HCT116 (cell line): ENCODE data around the gene FAM98B. TPM values are rescaled to one million over a fixed set of nuclear protein-coding genes. Genes with fewer than 3 reads are reported as not detected.

ENCODE experiments used
- ATAC-seq: fragments of 200-7000 bp; cut with Tn5 transposase; 2 replicates; pipeline ENCODE4 v1.9.1; 2020; ENCODE audit warnings: mild to moderate bottlenecking, moderate library complexity
- BruUV-seq: library from RNA; stranded (reverse); fragments of 400-500 nt; replicated peaks from 2 replicates; lab custom pipeline; 2021; lab: Mats Ljungman, UMichigan
- CTCF ChIA-PET: fragments of 300-600 bp; sonication (Branson Sonifier 250); formaldehyde crosslinking; loops from one replicate; lab custom pipeline; 2021; ENCODE audit warnings: antibody characterized with exemption; lab: Charles Lee
- POLR2A ChIA-PET: fragments of 300-600, 350-600 bp; sonication (Branson Sonifier 250); formaldehyde crosslinking; loops from one replicate; lab custom pipeline; 2021; ENCODE audit warnings: antibody characterized with exemption; lab: Charles Lee
- RAD21 ChIA-PET, 2 experiments: fragments of 300-600 bp; sonication (Branson Sonifier 250); formaldehyde crosslinking; loops; one replicate each; lab custom pipeline; 2023; ENCODE audit warnings: low total read pairs in 2 of 2; ENCODE audit not compliant: uncharacterized antibody in 2 of 2, unreplicated experiment in 2 of 2, low non-redundant PET in 1 of 2; lab: Charles Lee
- DNase-seq: peaks from one replicate; pipeline ENCODE4 v3.0.0-alpha.2; 2010; ENCODE audit warnings: low read depth, low spot score
- H2AFZ ChIP-seq: fragments of 200-600 bp; shearing (Covaris generic), sonication (generic); 2 replicates; pipeline ENCODE4 v1.6.1; 2017; ENCODE audit warnings: low read depth, mixed run types, mixed read lengths, antibody characterized with exemption, low read length; ENCODE audit not compliant: poor library complexity, severe bottlenecking
- H3K27ac ChIP-seq: 2 replicates; pipeline ENCODE4 v1.5.1; 2012; ENCODE audit warnings: low read depth, low read length
- H3K27me3 ChIP-seq: fragments of 200-600 bp; sonication (generic); 2 replicates; pipeline ENCODE4 v1.6.1; 2016; ENCODE audit warnings: mixed run types, low read length, mixed read lengths; ENCODE audit not compliant: insufficient read depth
- H3K36me3 ChIP-seq, 2 experiments: fragments of 200-500 bp in 1 of 2; fragments of 200-600 bp in 1 of 2; sonication (Bioruptor generic) in 1 of 2; sonication (generic) in 1 of 2; 2 replicates each; pipeline versions ENCODE4 v1.5.1 to v1.6.1; 2014 to 2016; ENCODE audit warnings: low read length in 2 of 2, inconsistent platforms in 1 of 2, mixed read lengths in 1 of 2, mixed run types in 1 of 2; ENCODE audit not compliant: insufficient read depth in 2 of 2, control insufficient read depth in 1 of 2
- H3K4me1 ChIP-seq, 2 experiments: fragments of 200-600 bp in 1 of 2; sonication (generic) in 1 of 2; 2 replicates each; pipeline versions ENCODE4 v1.5.1 to v1.6.1; 2012 to 2017; ENCODE audit warnings: low read length in 2 of 2, inconsistent platforms in 1 of 2, mild to moderate bottlenecking in 1 of 2, mixed read lengths in 1 of 2, mixed run types in 1 of 2, moderate library complexity in 1 of 2; ENCODE audit not compliant: insufficient read depth in 2 of 2, control insufficient read depth in 1 of 2
- H3K4me2 ChIP-seq: fragments of 200-600 bp; sonication (generic); 2 replicates; pipeline ENCODE4 v1.6.1; 2017; ENCODE audit warnings: mixed run types, low read length, mixed read lengths
- H3K4me3 ChIP-seq, 2 experiments: fragments of 200-600 bp in 1 of 2; sonication (generic) in 1 of 2; replicated peaks in 1 of 2; 2 replicates each; pipeline ENCODE4 v1.5.1; 2011 to 2016; ENCODE audit warnings: low read length in 2 of 2, control low read depth in 1 of 2, low read depth in 1 of 2, mild to moderate bottlenecking in 1 of 2, mixed read lengths in 1 of 2, mixed run types in 1 of 2
- H3K79me2 ChIP-seq: fragments of 200-600 bp; sonication (generic); 2 replicates; pipeline ENCODE4 v1.6.1; 2017; ENCODE audit warnings: mild to moderate bottlenecking, mixed run types, low read length, moderate library complexity, mixed read lengths; ENCODE audit not compliant: insufficient read depth
- H3K9ac ChIP-seq: fragments of 200-600 bp; sonication (generic); 2 replicates; pipeline ENCODE4 v1.6.1; 2016; ENCODE audit warnings: low read length, mixed read lengths
- H3K9me2 ChIP-seq: fragments of 200-600 bp; sonication (generic), shearing (Covaris generic); 2 replicates; pipeline ENCODE4 v1.6.1; 2017; ENCODE audit warnings: mixed run types, mild to moderate bottlenecking, moderate library complexity; ENCODE audit not compliant: insufficient read depth
- H3K9me3 ChIP-seq, 2 experiments: fragments of 200-500 bp in 1 of 2; fragments of 200-600 bp in 1 of 2; sonication (Bioruptor generic) in 1 of 2; sonication (generic) in 1 of 2; 2 replicates each; pipeline ENCODE4 v1.6.1; 2014 to 2017; ENCODE audit warnings: low read length in 2 of 2, mixed read lengths in 2 of 2, inconsistent platforms in 1 of 2, low read depth in 1 of 2, mild to moderate bottlenecking in 1 of 2, mixed run types in 1 of 2, moderate library complexity in 1 of 2; ENCODE audit not compliant: control insufficient read depth in 1 of 2, insufficient read depth in 1 of 2
- H4K20me1 ChIP-seq: fragments of 200-600 bp; sonication (generic), shearing (Covaris generic); 2 replicates; pipeline ENCODE4 v1.6.1; 2017; ENCODE audit warnings: mixed run types, mild to moderate bottlenecking, moderate library complexity; ENCODE audit not compliant: insufficient read depth
- CBX3 ChIP-seq: IDR thresholded peaks from 2 replicates; pipeline ENCODE4 v1.6.1; 2012; ENCODE audit warnings: low read depth
- CEBPB ChIP-seq: IDR thresholded peaks from 2 replicates; pipeline ENCODE4 v1.6.1; 2012; ENCODE audit warnings: low read depth
- EGR1 ChIP-seq: IDR thresholded peaks from 2 replicates; pipeline ENCODE4 v1.6.1; 2012; ENCODE audit warnings: low read depth
- ELF1 ChIP-seq: IDR thresholded peaks from 2 replicates; pipeline ENCODE4 v1.6.1; 2012; ENCODE audit warnings: low read depth, borderline replicate concordance
- EZH2 ChIP-seq: fragments of 200-600 bp; sonication (generic); IDR thresholded peaks from 2 replicates; pipeline ENCODE4 v1.6.1; 2017; ENCODE audit warnings: antibody characterized with exemption, mixed run types
- EZH2phosphoT487 ChIP-seq: fragments of 200-600 bp; IDR thresholded peaks from 2 replicates; pipeline ENCODE4 v1.6.1; 2018; ENCODE audit warnings: antibody characterized with exemption, borderline replicate concordance
- JUND ChIP-seq: IDR thresholded peaks from 2 replicates; pipeline ENCODE4 v1.6.1; 2012
- POLR2A ChIP-seq: IDR thresholded peaks from 2 replicates; pipeline ENCODE4 v1.7.0; 2011; ENCODE audit warnings: borderline replicate concordance; ENCODE audit not compliant: insufficient read depth, insufficient read length; ENCODE audit errors: extremely low read depth
- POLR2AphosphoS5 ChIP-seq: IDR thresholded peaks from 2 replicates; pipeline ENCODE4 v1.6.1; 2011; ENCODE audit warnings: mild to moderate bottlenecking, low read depth, low read length, moderate library complexity
- RAD21 ChIP-seq: IDR thresholded peaks from 2 replicates; pipeline ENCODE4 v1.6.1; 2012; ENCODE audit warnings: low read depth, mild to moderate bottlenecking
- SP1 ChIP-seq: IDR thresholded peaks from 2 replicates; pipeline ENCODE4 v1.6.1; 2012; ENCODE audit warnings: low read depth
- SRF ChIP-seq: IDR thresholded peaks from 2 replicates; pipeline ENCODE4 v1.6.1; 2012; ENCODE audit warnings: low read depth
- TCF7L2 ChIP-seq: IDR thresholded peaks from 2 replicates; pipeline ENCODE4 v1.7.0; 2011; ENCODE audit warnings: borderline replicate concordance, inconsistent platforms; ENCODE audit not compliant: insufficient read depth, insufficient read length; ENCODE audit errors: extremely low read depth
- YY1 ChIP-seq: IDR thresholded peaks from 2 replicates; pipeline ENCODE4 v1.6.1; 2011; ENCODE audit warnings: low read length, low read depth, moderate library complexity, mild to moderate bottlenecking; ENCODE audit not compliant: insufficient replicate concordance; ENCODE audit errors: extremely low read depth
- ZFX ChIP-seq: fragments of 450-650 bp; IDR thresholded peaks from 2 replicates; pipeline ENCODE4 v1.6.1; 2017
- ZNF274 ChIP-seq: fragments of 200-500 bp; sonication (Bioruptor generic); IDR thresholded peaks from 2 replicates; pipeline ENCODE4 v1.6.1; 2014; ENCODE audit warnings: mild to moderate bottlenecking, low read depth, low read length, inconsistent platforms
- intact Hi-C: fragments of 100-400 bp; cut with micrococcal nuclease; formaldehyde crosslinking; loops from 2 replicates; pipeline ENCODE4 v1.10.0; 2022
- total RNA-seq: library from RNA; stranded (reverse); gene quantifications from one replicate; pipeline ENCODE4 v1.2.1, GENCODE V29; 2021; ENCODE audit not compliant: unreplicated experiment
- TF ChIP-seq, protein P1 (sequence below), 3 experiments: fragments of 200-600 bp in 1 of 3; sonication (generic) in 1 of 3; IDR thresholded peaks in 2 of 3; conservative IDR thresholded peaks in 1 of 3; 2 replicates each; pipeline ENCODE4 v1.5.1; 2012 to 2017; ENCODE audit warnings: low read depth in 2 of 3, low read length in 2 of 3, antibody characterized with exemption in 1 of 3, borderline replicate concordance in 1 of 3, control low read depth in 1 of 3, mild to moderate bottlenecking in 1 of 3, mixed read lengths in 1 of 3, mixed run types in 1 of 3, moderate library complexity in 1 of 3; ENCODE audit not compliant: insufficient read depth in 1 of 3
- TF ChIP-seq, protein P2 (sequence below): IDR thresholded peaks from 2 replicates; pipeline ENCODE4 v1.6.1; 2012
- TF ChIP-seq, protein P3 (sequence below): IDR thresholded peaks from 2 replicates; pipeline ENCODE4 v1.6.1; 2012
- TF ChIP-seq, protein P4 (sequence below): IDR thresholded peaks from 2 replicates; pipeline ENCODE4 v1.6.1; 2011; ENCODE audit warnings: mild to moderate bottlenecking, low read length, moderate library complexity; ENCODE audit not compliant: insufficient replicate concordance; ENCODE audit errors: extremely low read depth

Gene FAM98B
- total RNA-seq, 1 experiment from 2014 or later, result 44.3 TPM

DNA sequence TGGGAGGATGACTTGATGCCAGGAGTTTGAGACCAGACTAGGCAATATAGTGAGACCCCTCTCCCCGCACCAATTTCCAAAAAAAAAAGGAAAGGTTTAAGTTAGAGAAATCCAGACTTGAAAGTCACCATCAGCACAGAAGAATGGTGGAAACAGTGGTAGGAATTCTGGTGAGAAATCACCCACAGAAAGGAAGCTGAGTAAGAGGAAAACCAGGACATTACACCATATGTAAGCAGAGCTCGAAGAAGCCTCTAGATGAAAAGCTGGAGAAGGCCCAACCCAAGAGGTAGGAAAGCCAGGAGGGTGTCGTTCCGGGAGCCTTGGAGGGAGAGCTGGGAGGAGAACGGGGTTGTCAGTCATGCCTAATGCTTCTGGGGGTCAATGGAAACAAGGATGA lies 70.2 kb downstream of the FAM98B start:
- Histone ChIP-seq H3K9ac (no peak overlapping the region), H3K79me2 (no peaks in the 10 kb centered on the region), H4K20me1 (no peaks in the 10 kb centered on the region), H3K27ac (no peak overlapping the region), H3K36me3 (no peaks in the 10 kb centered on the region), H3K9me2 (no peaks in the 10 kb centered on the region), H2AFZ (no peak overlapping the region), H3K4me1 (no peaks in the 10 kb centered on the region), H3K9me3 (no peaks in the 10 kb centered on the region), H3K4me2 (no peak overlapping the region), H3K4me3 (no peak overlapping the region), H3K27me3 (no peaks in the 10 kb centered on the region)
- no peak for ATAC-seq
- ChIA-PET RAD21 (no interaction called here), CTCF (no interaction called here), POLR2A (interaction anchor here (0.7 kb wide), 1 partner anchor 12 kb away, joined by 3 read pairs; no protein-coding TSS in a partner anchor)
- intact Hi-C loops, result no loop called here
- no peak for DNase-seq
- TF ChIP-seq SRF (no peak), EGR1 (no peak), POLR2A (no peak), EZH2 (no peak), ZFX (no peak), CEBPB (no peak), SP1 (no peak), ELF1 (no peak), CBX3 (no peak), EZH2phosphoT487 (no peak), RAD21 (no peak), TCF7L2 (no peak), POLR2AphosphoS5 (no peak), JUND (no peak), YY1 (no peak), ZNF274 (no peak)
- TF ChIP-seq, protein P1, sequence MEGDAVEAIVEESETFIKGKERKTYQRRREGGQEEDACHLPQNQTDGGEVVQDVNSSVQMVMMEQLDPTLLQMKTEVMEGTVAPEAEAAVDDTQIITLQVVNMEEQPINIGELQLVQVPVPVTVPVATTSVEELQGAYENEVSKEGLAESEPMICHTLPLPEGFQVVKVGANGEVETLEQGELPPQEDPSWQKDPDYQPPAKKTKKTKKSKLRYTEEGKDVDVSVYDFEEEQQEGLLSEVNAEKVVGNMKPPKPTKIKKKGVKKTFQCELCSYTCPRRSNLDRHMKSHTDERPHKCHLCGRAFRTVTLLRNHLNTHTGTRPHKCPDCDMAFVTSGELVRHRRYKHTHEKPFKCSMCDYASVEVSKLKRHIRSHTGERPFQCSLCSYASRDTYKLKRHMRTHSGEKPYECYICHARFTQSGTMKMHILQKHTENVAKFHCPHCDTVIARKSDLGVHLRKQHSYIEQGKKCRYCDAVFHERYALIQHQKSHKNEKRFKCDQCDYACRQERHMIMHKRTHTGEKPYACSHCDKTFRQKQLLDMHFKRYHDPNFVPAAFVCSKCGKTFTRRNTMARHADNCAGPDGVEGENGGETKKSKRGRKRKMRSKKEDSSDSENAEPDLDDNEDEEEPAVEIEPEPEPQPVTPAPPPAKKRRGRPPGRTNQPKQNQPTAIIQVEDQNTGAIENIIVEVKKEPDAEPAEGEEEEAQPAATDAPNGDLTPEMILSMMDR (IDR thresholded peaks at IDR 0.05 in 2 of 3, conservative IDR thresholded peaks at IDR 0.05 in 1 of 3; ENCODE audit: borderline replicate concordance in 1 of 3, insufficient read depth in 1 of 3, low read depth in 2 of 3, low read length in 2 of 3), result no peak
- TF ChIP-seq, protein P2, sequence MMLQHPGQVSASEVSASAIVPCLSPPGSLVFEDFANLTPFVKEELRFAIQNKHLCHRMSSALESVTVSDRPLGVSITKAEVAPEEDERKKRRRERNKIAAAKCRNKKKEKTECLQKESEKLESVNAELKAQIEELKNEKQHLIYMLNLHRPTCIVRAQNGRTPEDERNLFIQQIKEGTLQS, result no peak
- TF ChIP-seq, protein P3, sequence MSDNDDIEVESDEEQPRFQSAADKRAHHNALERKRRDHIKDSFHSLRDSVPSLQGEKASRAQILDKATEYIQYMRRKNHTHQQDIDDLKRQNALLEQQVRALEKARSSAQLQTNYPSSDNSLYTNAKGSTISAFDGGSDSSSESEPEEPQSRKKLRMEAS, result no peak
- TF ChIP-seq, protein P4, sequence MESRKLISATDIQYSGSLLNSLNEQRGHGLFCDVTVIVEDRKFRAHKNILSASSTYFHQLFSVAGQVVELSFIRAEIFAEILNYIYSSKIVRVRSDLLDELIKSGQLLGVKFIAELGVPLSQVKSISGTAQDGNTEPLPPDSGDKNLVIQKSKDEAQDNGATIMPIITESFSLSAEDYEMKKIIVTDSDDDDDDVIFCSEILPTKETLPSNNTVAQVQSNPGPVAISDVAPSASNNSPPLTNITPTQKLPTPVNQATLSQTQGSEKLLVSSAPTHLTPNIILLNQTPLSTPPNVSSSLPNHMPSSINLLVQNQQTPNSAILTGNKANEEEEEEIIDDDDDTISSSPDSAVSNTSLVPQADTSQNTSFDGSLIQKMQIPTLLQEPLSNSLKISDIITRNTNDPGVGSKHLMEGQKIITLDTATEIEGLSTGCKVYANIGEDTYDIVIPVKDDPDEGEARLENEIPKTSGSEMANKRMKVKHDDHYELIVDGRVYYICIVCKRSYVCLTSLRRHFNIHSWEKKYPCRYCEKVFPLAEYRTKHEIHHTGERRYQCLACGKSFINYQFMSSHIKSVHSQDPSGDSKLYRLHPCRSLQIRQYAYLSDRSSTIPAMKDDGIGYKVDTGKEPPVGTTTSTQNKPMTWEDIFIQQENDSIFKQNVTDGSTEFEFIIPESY, result no peak
- BruUV-seq, result no TSS peak
